NK-92 (cell line): Measurements from ENCODE around the gene PVALB.

ENCODE experiments used
- DNase-seq: peaks from one replicate; lab custom pipeline; 2025; ENCODE audit not compliant: unreplicated experiment; lab: John Stamatoyannopoulos, UW

Gene PVALB

GRCh38 chr22:36814801-36815200 lies 2.0 kb downstream of the PVALB start:
- no peak for DNase-seq

GRCh38 chr22:36811094-36811800 lies 5.6 kb downstream of the PVALB start:
- DNase-seq: no peak

DNA sequence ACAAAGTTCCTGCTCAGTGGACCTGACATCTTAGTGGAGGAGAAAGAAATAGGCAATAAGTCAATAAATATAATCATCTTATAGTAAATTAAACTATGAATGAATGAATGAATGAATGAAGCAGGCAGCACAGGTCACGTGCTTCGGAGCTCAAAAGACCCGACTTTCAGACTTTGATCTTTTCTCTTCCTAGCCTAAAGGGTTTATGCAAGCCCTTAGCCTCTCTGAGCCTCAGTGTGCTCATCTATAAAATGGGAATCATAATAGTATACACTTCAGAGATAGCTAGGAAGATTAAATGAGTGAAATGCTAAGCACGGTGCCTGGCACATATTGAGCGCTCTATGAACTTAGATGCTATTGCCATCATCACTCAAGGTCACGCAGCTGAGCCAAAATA lies 7.5 kb downstream of the PVALB start:
- no peak for DNase-seq

- no peak for DNase-seq
These were observed 8.0 kb downstream of the PVALB start for GRCh38 chr22:36808721-36809344.

DNA sequence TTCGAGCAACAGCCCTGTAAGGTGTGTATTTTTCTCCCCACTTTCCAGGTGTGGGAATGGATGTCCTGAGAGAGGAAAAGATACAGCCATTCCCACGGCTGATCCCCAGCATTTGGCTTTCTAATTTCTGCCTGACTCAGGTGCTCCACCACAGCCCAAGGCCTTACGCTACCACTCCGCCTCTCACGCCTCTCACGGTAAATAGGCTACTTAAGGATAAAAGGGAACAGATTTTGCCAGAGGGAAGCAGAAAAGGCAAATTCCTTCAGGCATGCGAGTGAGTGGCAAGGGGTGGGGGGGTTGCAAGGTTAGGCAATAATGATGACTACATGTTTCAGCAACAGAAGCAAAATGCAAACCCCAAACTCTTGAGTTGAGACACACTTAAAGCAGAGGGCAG lies 9.2 kb downstream of the PVALB start:
- DNase-seq: no peak

GRCh38 chr22:36806835-36807234 lies 10.0 kb downstream of the PVALB start:
- DNase-seq: no peak

GRCh38 chr22:36803358-36803757 lies 13.5 kb downstream of the PVALB start:
- DNase-seq: no peak

DNA sequence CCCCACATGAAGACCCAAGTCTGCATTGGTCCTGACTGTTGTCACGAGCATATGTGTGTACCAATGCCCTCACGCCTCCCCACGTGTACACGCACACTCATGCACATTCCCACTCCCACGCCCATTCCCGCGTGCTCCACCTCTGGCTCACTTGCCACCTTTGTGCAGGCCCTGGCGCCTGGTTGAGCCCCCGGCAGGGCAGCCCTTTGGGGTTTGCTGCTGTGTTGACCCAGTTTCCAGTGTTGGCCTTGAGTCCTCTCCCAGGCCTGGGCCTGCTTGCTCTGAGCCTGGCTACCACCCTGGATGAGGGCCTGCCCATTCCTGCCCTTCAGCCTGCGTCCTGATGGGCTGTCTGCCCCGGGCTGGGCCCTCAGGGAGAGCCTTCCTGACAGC lies 18.2 kb downstream of the PVALB start:
- DNase-seq: no peak

DNA sequence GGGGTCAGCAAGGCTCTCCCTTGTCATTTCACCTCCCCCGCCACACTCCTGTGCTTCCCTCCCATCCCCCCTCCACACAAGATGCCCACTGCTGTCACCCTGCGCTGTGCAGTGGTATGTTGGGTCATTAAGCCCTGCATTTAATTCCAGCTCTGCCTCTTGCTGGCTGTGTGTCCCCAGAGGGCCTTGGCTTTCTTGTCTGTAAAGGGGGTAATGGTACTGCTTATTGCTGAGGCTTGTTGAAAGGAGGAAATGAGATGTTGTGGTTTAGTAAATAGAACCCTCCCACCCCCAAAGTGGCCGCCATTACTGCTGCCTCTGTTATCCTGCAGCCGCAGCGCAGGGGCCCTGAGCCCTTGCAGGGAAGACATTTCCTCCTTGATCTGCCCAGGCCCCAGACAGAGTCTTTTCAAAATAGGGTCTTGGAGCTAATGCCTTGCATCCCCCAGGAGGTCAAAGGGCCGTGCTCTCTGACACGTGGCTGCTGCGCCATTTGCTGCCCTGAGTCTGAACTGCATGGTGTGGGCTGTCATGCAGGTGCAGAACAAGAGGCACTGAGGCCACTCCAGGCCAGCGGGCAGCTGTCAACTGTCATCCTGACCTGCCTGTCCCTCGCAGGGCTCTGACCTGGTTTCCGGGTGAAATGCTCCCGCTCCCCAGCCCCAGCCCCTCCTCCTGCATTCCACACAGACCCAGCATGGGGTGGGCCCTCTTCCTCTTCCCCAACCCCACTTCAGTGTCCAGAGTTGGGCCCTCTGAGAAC lies 18.7 kb downstream of the PVALB start:
- no peak for DNase-seq

DNA sequence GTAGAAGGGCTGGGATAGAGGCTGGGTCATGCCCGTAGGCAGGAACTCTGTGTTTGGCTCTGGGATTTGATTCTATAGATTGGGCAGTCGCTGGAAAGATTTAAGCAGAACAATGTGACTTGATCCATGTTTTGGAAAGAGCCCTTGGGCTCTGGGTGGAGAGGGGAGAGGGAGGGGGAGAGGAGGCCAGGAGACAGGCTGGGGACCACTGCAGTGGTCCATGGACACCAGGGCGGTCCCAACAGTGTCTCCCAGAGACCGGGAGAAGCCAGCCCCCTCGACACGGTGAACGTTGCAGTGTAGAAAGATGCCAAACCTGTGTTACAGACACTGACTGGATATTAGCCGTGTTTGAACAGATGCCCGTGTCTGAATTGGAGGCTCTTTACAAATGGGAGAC lies 19.5 kb downstream of the PVALB start:
- DNase-seq: no peak

GRCh38 chr22:36796552-36797175 lies 20.2 kb downstream of the PVALB start:
- no peak for DNase-seq

DNA sequence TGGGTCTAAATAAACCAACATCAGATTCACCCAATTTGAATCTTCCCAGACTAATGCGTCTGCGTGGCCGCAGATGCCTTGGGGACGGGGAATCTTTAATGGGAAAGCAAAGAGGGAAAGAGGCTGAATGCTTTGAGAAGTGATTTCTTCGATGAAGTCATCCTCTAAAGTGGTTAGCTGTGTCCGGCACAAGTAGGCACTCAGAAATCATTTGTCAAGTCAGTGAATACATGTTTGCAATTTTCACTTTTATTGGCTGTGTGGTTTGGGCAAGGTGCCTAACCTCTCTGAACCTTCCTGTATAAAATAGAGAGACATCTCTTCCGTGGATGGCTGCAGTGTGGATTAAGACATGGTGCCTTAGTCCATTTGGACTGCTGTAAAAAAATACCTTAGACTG lies 21.2 kb downstream of the PVALB start:
- no peak for DNase-seq

DNA sequence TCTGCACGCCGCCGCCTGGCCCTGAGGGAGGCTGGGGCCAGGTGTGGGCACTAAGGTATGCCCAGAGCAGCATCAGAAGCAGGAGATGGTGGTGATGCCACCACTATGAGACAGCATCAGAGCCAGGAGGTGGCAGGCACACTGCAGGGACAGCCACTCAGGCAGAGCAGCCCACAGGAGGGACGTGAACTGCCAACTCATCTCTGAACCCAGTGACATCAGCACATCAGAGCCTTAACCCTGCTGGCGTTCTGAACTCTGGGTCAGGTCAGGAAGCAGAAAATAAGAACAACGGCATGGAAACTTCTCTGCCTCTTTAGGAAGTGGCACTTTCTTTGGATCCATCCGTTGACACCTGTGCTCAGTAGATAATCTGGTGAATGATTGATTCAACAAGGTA lies 26.2 kb downstream of the PVALB start:
- no peak for DNase-seq

DNA sequence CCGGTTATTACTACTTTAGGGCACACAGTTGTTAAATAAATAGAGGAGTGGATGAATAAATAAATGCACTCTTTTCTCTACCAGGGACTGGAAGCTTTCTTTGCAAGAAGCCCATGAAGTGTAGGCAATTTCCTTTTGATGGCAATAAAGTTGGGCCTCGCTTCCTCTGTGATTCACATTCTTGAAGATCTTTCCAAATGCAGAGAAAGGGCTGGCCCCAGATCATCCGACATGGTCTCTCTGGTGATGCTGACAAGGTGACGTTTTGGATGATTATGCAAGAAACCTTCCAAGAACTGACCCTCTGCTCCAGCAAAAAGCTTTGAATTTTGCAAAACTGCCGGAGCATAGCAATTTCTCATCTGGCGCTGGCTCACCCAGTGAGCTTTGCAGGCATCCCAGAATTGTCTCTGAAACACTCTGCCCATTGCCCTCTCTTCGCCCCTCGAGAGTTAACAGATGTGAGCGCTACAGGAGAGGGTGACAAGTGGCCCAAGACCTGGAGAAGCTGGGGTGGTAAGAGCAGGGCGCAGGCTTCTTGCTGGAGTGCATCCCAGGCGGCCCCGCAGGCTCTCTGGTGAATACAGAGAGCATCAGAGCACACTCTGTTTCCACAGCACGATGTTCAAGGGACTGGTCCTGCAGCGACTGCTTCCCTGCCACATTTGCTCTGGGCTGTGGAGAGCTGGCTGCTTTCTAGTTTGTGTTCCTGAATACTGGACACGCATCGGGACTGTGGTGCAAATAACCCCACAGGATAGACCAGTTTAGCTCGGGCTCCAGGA lies 29.4 kb downstream of the PVALB start:
- DNase-seq: no peak

- DNase-seq: no peak
These were observed 33.1 kb downstream of the PVALB start for GRCh38 chr22:36783743-36784142.

- DNase-seq: no peak
These were observed 34.9 kb downstream of the PVALB start for GRCh38 chr22:36781656-36782627.

- no peak for DNase-seq
These were observed 38.8 kb downstream of the PVALB start for GRCh38 chr22:36778020-36778419.

DNA sequence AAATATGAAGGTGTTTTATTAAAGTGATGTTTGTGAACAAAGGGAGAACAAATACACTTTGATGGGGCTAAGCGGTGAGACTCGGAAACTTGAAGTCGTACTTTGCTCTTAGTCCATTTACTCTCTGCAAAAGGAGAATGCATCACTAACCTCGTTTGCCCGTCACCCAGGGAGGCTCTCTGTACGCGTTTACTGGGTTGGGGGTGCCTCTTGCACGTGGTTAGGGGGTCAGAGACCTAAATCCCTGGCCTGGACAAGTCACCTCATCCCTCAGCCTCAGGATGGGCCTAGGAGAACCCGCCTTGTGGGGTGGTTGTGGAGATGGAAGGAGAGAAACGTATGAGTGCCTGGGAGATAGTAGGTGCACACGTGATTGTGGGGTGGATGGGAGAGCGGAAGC lies 40.1 kb downstream of the PVALB start:
- DNase-seq: no peak

DNA sequence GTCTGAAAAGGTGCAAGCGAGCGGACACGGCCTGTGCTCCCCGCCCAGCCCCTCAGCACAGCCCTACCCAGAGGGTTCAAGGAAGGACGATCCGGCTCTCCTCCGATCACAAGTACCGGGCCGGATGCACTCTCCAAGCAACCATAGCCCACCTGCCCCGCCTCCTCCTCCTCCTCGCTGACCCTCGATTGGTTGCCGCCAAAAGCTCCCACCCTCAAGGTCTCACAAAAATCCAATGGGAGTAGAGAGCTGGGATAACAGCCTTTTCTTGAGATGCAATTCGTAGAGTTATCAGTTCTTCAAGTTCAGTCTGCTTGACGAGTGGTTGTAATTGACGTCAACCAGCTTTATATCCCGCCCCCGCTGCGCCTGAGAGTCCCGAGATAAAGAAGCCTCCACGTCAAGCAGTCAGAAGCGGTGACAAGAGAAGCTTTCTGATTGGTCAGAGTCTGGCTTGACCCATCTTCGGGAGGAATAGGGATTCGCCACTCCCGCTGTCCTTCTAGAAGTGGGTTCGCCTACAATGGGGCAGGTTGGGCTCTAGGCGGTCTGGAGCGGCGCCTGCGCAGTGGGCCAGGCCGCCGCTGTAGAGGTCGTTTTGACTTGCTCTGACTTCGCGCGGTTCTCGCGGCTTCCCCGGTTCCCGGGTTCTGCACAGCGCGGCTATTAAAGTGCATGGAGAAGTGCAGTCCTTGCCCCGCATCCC lies 40.7 kb downstream of the PVALB start, which contains the start of gene IFT27:
Gene IFT27, minus strand, starts transcription at position 156 of the 706 bp plus-strand sequence. CDS start 412 bp downstream, outside the sequence.
- DNase-seq: peak; percentile 92
